Panc1 (cell line): ENCODE measurements around the gene PRR14L. TPM values are rescaled to one million over a fixed set of nuclear protein-coding genes. Genes with fewer than 3 reads are reported as not detected.

ENCODE experiments used
- ATAC-seq: fragments of 200-7000 bp; cut with Tn5 transposase; 2 replicates; pipeline ENCODE4 v1.9.1; 2020; ENCODE audit warnings: mild to moderate bottlenecking, moderate library complexity
- BruUV-seq: library from RNA; stranded (reverse); fragments of 400-500 nt; replicated peaks from 2 replicates; lab custom pipeline; 2021; lab: Mats Ljungman, UMichigan
- CTCF ChIA-PET: fragments of 300-600 bp; sonication (Branson Sonifier 250); formaldehyde crosslinking; loops from one replicate; lab custom pipeline; 2022; ENCODE audit warnings: antibody characterized with exemption; lab: Charles Lee
- POLR2A ChIA-PET: fragments of 300-600 bp; sonication (Branson Sonifier 250); formaldehyde crosslinking; loops from one replicate; lab custom pipeline; 2022; ENCODE audit warnings: antibody characterized with exemption; lab: Charles Lee
- DNase-seq: peaks from one replicate; pipeline ENCODE4 v3.0.0-alpha.2; 2010; ENCODE audit warnings: low read depth, low spot score
- H3K27ac ChIP-seq: 2 replicates; pipeline ENCODE4 v1.5.1; 2011; ENCODE audit warnings: mild to moderate bottlenecking, low read length, inconsistent platforms
- H3K27me3 ChIP-seq: fragments of 200-500 bp; sonication (Bioruptor generic); 2 replicates; pipeline ENCODE4 v1.6.0; 2014; ENCODE audit warnings: low read length, inconsistent platforms; ENCODE audit not compliant: control insufficient read depth, insufficient read depth
- H3K36me3 ChIP-seq: fragments of 200-500 bp; sonication (Bioruptor generic); 2 replicates; pipeline ENCODE4 v1.5.1; 2014; ENCODE audit warnings: inconsistent platforms, mild to moderate bottlenecking, low read length, moderate library complexity; ENCODE audit not compliant: control insufficient read depth, insufficient read depth
- H3K4me1 ChIP-seq: 2 replicates; pipeline ENCODE4 v1.5.1; 2011; ENCODE audit warnings: inconsistent platforms, mild to moderate bottlenecking, low read length, moderate library complexity; ENCODE audit not compliant: control insufficient read depth, insufficient read depth
- H3K4me3 ChIP-seq, 2 experiments: 2 replicates each; pipeline ENCODE4 v1.5.1; 2011 to 2012; ENCODE audit warnings: low read depth in 2 of 2, low read length in 2 of 2, mild to moderate bottlenecking in 2 of 2, inconsistent platforms in 1 of 2, moderate library complexity in 1 of 2
- H3K9me3 ChIP-seq: fragments of 200-500 bp; sonication (Bioruptor generic); 2 replicates; pipeline ENCODE4 v1.5.1; 2014; ENCODE audit warnings: low read depth, mild to moderate bottlenecking, inconsistent platforms, low read length, moderate library complexity; ENCODE audit not compliant: control insufficient read depth, insufficient read depth
- CTCF ChIP-seq: fragments of 450-650 bp; IDR thresholded peaks from 2 replicates; pipeline ENCODE4 v1.5.1; 2017; ENCODE audit warnings: mild to moderate bottlenecking
- POLR2AphosphoS5 ChIP-seq: IDR thresholded peaks from 2 replicates; pipeline ENCODE4 v1.6.1; 2012; ENCODE audit warnings: mild to moderate bottlenecking, low read depth, low read length, moderate library complexity
- REST ChIP-seq, 2 experiments: IDR thresholded peaks; 2 replicates each; pipeline ENCODE4 v1.6.1; 2011 to 2012; ENCODE audit warnings: low read depth in 2 of 2, control low read depth in 1 of 2, low read length in 1 of 2, mild to moderate bottlenecking in 1 of 2, moderate library complexity in 1 of 2; ENCODE audit not compliant: insufficient read depth in 1 of 2
- SIN3A ChIP-seq: IDR thresholded peaks from 2 replicates; pipeline ENCODE4 v1.6.1; 2012; ENCODE audit warnings: low read depth, mild to moderate bottlenecking, low read length, moderate library complexity, borderline replicate concordance; ENCODE audit not compliant: insufficient read depth
- TCF7L2 ChIP-seq: IDR thresholded peaks from 2 replicates; pipeline ENCODE4 v1.6.1; 2011; ENCODE audit warnings: mild to moderate bottlenecking, low read depth, low read length, inconsistent platforms
- in situ Hi-C: cut with HindIII; loops from 2 replicates; pipeline ENCODE4 v1.10.0; 2016; ENCODE audit warnings: low sequenced_read_pairs, low pct_unique_long_range_greater_than_20kb
- intact Hi-C: fragments of 100-400 bp; cut with micrococcal nuclease; formaldehyde crosslinking; loops from one replicate; pipeline ENCODE4 v1.10.0; 2022; ENCODE audit not compliant: unreplicated experiment
- total RNA-seq: library from RNA; stranded (reverse); gene quantifications from one replicate; pipeline ENCODE4 v1.2.1, GENCODE V29; 2021; ENCODE audit not compliant: unreplicated experiment

Gene PRR14L
- total RNA-seq, 1 experiment from 2014 or later = 45.7 TPM

GRCh38 chr22:31682751-31683150, 67.2 kb downstream of the PRR14L start:
- CTCF ChIA-PET = no interaction called here
- Histone ChIP-seq H3K9me3 (no peaks in the 10 kb centered on the region), H3K27me3 (no peaks in the 10 kb centered on the region), H3K27ac (no peak overlapping the region), H3K4me3 (no peak overlapping the region), H3K4me1 (peaks cover 3% of the 10 kb centered on the region; the same call in 1 of the 2 replicates), H3K36me3 (no peaks in the 10 kb centered on the region; the same call in 1 of the 2 replicates)
- no peak for ATAC-seq
- in situ Hi-C loops (no loop called here), intact Hi-C loops (no loop called here)
- POLR2A ChIA-PET = no interaction called here
- BruUV-seq = TSS peak; percentile 28
- no peak for TF ChIP-seq CTCF
- no peak for TF ChIP-seq POLR2AphosphoS5
- no peak for TF ChIP-seq REST (IDR thresholded peaks at IDR 0.05; ENCODE audit: insufficient read depth in 1 of 2, low read depth in 2 of 2, low read length in 1 of 2)
- TF ChIP-seq SIN3A = no peak
- TF ChIP-seq TCF7L2 = no peak
- DNase-seq = no peak

DNA sequence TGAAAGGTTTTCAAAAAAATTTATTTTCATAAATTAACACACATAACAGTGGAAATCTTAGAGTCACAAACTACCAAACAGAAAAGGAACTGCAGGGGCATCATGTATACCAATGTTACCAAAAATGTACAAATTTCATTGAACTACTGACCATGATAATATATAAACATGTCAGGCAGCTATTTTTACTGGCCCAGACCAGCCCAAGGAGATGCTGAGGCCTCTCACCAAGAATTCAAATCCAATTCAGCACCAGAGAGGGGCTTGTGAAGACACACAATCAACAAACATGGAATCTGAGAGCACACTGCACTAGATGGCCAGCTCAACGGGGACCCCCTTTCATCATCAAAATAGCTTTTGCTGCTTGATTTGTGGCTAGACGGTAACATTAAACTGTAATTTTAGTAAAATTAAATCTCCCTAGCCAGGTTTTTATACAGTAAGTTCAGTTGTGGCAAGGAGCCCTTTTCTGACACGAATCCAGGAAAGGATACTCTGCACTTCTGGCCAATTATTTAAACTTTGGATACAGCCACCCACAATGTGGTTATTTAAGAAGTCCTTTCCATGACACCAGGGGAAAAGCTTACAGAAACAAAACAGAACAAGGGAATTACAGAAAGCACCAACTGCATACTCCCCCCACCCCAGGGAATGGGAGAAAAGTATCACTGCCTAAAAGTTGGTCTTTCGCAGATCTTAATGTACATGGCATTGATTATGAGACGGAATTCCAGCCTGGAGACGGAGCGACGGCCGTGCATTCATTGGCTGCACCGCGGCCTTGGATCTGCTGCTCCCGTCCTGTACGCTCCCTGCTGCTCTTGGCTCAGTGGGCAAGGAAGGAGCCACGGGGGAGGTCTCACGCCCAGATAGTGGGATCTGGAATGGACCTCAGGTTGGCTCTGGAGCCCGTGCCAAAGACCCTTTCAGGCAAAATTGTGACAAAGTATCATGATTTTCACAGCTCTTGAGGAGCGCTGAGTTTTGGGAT, 68.3 kb downstream of the PRR14L start:
- Histone ChIP-seq H3K4me3 (no peak overlapping the region), H3K27ac (no peak overlapping the region), H3K9me3 (no peaks in the 10 kb centered on the region), H3K36me3 (no peaks in the 10 kb centered on the region; the same call in 1 of the 2 replicates), H3K4me1 (peaks cover 3% of the 10 kb centered on the region; the same call in 1 of the 2 replicates), H3K27me3 (no peaks in the 10 kb centered on the region)
- CTCF ChIA-PET = no interaction called here
- POLR2A ChIA-PET = interaction anchor here (0.6 kb wide), 2 partner anchors 70 to 130 kb away, joined by 3 to 9 read pairs; no protein-coding TSS in a partner anchor
- no TSS peak for BruUV-seq
- no peak for TF ChIP-seq SIN3A
- no peak for TF ChIP-seq REST (IDR thresholded peaks at IDR 0.05; ENCODE audit: insufficient read depth in 1 of 2, low read depth in 2 of 2, low read length in 1 of 2)
- no peak for TF ChIP-seq CTCF
- no peak for TF ChIP-seq POLR2AphosphoS5
- TF ChIP-seq TCF7L2 = no peak
- in situ Hi-C loops (no loop called here), intact Hi-C loops (no loop called here)
- DNase-seq (no peak), ATAC-seq (no peak)
